Activated CD4-positive, alpha-beta T cell treated with anti-CD3 and anti-CD28 coated beads, Interleukin-2, amount 50 U/mL, for 48 hours (primary cell): ENCODE results near the gene YTHDF1.
"Not testable (repeated sequence)": the region's sequence is repeated elsewhere in the genome, so short reads cannot be mapped to it uniquely, and the experiment has no call there.

ENCODE experiments used
- DNase-seq, 2 experiments: peaks; one replicate each; pipeline ENCODE4 v3.0.0-alpha.2; 2020

YTHDF1 gene

DNA sequence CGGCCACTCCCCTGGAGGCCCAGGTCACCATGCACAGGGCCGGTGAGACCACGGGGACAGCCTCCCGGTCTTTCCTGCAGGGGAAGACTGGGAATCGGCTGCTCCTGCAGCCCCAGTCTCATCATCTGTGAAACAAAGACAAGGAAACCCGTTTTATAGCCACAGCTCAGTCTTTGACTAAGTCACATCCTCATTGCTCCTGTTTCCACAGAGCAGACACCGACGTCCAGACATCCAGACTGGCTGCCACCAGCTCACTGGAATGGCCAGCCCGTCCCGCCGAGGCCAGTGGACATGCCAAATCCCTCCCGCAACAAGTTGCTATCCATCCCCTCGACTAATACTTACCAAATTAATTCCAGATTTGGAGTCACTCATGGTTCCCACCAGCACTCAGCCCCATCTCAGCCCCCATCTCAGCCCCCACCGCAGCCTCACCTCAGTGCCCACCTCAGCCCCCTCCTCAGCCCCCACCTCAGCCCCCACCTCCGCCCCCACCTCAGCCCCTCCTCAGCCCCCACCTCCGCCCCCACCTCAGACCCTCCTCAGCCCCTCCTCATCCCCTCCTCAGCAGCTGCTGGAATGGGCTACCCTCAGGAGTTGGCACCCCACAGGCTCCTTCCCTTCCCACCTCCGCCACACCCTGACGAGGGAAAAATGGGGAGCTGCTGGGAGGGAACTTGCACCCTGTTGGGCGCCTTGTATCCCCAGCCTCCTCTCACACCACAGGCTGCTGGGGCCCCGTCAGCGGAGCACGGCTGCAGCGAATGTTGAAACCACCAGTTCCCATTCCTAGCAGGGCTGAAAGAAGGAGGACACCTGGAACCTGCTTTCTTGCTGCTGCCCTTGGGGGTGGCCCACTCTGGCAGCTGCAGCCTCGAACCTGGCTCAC is 48.7 kb downstream of the YTHDF1 start:
- DNase-seq, result no peak

DNA sequence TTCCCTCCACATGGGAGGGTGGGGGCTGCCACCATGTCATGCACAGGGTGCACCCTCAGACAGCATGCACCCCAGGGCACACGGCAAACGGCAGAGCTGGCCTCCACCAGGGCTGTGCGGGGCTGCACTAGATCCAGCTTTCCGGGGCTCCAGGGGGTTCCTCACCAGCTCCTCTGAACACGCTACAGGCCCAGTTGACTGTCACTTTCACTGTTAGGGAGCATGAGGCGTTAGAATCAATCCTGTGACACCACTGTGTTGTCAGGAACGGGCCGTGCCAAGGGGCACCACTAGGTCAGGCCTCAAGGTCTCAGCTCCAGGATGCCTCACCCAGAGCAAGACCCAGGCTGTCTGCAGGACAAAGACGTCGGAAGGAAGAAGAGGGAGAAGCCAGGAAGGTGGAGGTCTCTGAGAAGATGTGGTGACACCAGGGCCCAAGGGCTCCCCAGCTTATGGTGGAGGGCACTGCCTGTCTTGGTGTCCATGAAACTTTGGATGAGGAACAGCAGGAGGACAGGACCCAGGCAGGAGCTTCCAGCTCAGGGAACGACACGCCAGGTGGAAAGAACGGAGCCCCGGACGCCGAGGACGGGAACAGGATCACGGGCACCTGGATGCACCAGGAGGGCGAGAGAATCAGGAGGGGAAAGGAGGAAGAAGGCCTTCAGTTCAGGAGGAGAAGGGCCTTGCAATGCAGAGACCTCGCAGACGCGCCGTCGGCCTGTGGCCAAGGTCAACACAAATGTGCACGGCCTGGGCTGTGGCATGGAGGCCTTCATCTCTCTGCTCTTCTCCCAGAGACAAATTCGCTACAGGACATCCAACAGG is 49.5 kb downstream of the YTHDF1 start:
- DNase-seq, result no peak

DNA sequence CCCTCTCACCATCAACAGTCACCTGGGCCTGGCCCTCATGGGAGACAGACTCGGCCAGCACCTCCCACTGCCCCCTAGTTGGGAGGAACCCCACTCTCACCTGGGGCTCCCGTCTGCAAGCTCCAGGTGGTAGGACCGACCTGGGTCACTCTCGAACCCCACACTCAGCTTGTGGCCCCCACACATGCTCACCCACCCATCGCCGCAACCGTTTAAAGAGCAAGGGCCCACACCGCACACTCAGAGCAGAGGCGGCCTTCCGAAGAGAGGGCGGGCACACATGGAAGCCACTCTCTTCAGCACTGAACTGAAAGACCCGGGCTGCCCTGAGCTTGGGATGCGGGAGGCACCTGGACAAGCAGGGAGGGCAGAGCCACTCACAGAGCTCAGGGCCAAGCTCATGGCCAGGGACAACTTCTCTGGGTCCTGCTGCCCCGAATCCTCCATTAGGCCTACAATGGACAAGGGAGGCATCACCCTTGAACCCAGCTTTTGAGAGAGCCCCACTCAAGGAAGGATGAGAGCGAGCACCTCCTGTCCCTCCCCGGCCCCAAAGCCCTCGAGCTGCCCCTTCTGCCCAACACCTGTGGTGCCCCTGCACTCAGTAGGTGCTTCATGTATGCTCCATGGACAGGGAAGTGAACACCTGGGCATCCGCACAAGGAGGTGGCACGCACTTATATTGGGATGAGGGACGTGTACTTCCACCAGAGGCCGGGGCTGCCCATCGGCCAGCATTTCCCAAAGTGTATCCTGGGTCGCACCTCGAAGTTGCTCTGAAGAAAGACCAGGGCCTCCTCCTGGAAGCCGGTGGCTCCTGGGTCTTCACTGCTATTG is 50.4 kb downstream of the YTHDF1 start:
- DNase-seq, result no peak

DNA sequence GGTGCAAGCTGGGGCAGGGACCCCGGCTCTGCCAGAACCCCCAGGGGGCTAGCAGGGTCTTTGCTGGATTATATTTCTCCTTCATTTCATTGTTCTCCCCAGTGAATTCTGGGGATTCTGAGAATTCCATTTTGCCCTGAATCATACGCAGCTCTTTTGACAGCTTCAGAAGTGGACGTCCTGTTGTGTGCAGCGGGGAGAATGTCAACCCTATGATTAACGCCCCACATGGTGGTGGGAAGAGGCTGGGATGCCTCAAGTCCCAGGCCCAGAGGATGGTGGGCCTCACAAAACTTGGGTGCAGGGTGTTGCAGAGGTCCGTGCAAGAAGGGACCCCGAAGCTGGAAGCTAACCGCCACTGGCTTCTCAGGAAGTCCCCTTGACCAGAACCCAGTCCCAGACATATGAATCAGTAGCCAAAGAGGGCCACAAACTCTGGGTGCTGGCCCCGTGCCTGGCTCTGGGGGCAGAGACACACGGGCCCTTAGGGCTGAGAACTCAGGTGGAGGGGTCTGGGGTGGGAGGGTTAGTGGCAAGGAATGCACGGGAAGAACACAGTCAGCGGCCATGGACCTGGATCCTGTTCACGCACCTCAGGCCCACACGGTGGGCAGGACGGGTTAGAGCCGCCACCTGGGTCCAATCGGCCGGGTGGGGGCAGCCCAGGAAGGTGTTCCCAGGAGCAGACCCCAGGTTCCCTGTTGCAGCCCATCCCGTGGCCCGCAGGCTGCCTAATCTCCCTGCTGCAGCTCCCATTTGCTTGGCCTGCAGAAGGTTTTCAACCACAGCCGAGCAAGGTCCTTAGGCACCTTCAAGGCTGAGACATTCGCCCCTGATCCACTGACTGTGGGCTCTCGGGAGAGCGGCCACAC is 51.2 kb downstream of the YTHDF1 start:
- DNase-seq, result no peak

DNA sequence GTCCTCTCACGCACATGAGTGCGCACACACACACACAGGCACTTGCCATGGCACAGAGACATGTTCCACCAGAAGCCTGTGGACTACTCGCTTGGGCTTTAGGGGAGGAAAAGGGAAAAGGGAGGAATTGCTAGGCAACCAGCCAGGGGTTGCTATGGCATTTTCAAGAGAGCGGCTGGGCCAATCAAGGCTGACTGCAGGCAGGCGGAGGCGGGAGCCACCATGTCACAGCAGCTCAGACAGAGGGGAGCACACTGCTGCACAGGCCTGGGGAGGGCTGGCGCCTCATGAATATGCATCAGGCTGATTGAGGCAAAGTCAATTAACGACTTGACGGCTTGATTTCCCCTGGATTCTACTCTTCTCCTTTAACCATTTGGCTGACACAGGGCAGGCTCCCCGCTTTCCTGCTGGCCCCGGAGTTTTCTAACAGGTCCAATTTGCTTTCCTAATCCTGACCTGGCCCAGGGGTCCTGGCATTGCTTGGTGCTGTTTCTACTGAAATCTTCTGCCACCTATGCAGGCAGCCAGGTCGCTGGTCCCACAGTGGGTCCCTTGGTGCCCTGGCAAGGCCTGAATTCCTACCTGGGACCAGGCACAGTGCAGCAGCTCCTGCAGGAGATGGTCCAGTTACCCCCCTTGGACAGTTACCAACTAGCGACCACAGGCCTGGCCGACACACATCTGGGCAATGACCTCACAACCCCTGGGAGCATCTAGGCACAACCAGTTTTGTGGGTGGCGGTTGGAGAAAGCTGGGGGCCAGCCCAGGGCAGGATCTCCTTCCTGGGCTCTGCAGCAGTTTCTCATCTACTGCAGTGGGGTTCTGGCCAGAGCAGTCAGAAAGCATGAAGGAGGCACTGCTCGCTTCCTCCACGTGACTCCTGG is 52.1 kb downstream of the YTHDF1 start:
- DNase-seq, result no peak

DNA sequence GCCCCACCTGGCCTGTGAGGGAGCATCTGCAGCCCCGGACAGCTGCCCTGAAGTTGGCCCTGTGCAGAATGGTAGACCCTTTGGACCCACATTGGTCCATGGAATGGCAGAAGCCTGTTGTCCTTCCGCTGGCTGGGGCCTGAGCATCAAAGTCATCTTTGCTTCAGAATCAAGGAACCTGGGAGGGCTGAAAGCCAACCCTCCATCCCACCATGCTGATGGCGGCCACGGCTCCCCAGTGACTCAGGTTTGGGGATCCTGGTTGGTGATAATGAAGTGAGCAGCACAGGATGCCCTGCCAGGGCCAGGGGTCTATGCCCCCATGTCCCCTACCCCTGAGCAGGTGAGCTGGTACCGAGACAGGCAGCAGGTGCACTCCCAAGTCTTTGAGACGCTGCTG is 52.8 kb downstream of the YTHDF1 start:
- DNase-seq, result no peak

DNA sequence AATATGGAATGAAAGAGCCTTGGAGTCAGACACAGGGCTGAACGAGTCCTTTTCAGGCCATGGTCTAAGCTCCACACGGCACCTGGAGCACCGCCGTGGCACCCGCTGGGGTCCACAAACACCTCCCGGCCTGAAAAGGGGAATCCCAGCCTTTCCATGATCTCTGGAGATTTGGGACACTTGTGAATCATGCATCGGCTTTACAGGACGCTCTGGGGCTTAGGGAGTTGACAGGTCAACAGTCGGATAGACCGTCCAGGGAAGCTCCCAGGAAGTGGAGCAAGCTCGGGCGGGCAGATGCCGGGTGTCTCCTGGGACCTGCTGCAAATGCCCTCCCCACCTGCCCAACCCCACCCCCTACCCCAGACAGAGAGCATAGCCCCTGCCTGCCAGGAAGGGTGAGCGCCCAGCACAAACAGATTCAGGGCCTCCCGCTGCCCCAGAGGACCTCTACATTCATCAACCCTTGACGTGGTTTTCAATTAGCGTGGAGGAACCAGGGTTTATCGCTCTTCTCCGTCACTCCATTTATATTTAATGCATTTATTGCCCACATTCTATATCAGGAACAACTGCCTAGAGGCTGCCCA is 53.6 kb downstream of the YTHDF1 start:
- DNase-seq, result no peak

DNA sequence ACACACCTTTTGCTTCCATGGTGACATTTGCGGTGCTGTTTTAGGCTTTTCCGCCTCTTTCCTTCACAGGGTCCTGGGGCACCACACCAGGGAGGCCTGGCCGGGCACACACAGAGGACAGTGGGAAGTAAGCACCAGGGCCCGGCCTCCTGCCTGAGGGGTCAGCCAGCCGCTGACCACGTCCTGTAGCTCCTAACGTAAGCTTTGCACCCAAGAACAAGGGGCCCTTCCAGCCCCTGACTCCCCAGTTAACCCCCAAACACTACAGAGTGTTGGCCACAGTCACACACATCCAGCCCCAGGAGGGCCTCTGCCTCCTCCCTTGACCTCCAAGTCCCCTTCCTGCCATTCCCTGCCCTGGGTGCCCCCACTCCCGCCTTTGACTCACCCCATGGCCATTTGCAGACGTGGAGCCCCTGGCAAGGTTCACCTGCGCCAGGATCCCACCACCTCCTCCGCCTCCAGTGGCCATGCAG is 54.7 kb downstream of the YTHDF1 start:
- no peak for DNase-seq

DNA sequence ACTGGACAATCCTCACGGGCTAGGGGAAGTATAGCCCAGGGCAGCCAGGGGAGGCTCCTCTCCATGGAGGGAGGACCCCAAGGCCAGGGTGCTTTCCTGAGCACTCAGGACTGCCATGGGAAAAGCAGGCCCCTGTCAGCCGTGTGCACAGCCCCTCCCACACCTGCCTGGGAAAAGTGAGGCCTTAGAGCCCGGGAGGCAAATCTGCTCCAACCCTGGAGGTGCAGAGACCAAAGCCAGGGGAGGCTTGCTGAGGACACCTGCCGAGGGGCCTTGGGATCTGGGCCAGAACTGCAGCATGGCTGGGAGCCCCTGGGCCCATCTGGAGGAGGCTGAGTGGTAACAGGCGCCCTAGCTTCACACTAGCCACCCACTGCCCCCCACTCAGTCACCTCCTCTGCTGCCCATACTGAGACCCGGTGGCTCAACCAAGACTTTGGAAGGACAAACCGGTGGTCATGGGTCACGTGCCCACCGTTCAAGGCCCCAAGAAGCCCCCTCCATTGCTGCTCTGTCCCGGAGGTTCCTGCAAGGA is 55.2 kb downstream of the YTHDF1 start:
- no peak for DNase-seq

DNA sequence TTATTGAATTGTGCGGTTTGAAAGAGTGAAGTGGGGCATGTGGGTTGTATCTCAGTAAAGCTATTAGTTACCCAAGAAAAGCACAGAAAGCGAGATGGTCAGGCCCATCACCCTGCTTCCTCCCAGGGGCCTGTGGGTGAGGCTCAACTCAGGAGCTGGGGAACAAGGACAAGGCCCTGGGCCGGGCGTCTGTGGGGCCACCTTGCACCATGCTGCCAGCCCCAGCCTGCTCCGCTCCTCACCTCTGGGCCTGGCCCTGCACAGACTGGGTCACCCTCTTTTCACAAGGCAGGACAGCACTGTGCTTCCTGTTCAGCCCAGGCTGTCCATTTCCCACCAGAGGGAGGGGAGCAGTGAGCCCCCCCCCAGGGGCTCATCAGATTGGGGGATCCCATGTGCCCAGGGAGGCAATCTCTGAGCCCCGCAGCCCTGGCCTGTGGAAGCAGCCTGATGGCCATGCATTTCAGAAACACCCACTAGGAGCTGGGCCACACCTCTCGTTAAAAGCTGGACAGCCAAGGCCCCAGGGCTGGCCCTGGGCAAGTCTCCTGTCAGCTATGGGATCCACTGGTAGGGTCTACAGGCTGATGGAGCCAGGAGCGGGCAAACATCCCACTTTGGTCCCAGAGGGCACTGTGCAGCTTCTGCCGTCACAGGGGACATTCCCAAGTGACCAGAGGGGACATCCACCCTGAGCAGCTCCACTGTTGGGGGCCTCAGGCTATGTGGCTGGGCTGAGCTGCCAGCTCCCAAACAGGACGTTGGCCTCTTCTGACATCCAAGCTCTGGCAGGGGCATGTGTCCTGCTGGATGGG is 55.9 kb downstream of the YTHDF1 start:
- no peak for DNase-seq

DNA sequence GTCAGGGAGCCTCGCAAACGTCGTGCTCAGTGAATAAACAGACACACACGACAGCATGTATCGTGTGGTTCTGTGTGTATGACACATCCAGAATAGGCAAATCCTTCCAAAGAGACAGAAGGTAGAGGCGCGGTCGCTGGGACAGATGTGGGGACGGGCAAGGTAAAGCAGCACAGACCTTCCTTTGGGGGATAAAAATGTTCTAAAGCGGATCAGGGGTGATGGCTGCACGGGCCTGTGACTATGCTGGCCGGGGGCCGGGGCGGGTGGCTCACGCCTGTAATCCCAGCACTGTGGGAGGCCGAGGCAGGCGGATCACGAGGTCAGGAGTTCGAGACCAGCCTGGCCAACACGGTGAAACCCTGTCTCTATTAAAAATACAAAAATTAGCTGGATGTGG is 56.7 kb downstream of the YTHDF1 start:
- not testable (repeated sequence) for DNase-seq

DNA sequence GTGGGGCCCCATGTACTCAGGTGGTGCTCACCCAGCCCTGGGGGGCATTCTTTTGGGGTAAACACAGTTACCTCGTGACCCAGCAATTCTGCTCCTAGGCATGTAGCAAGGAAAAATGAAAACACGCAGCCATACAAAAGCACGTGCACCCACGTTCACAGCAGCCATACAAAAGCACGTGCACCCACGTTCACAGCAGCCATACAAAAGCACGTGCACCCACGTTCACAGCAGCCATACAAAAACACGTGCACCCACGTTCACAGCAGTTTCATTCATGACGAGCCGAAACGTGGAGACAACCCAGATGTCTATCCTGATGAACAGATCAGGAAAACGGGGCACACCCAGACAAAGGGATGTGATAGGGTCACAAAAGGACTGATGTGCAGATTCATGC is 57.1 kb downstream of the YTHDF1 start:
- DNase-seq, result no peak

DNA sequence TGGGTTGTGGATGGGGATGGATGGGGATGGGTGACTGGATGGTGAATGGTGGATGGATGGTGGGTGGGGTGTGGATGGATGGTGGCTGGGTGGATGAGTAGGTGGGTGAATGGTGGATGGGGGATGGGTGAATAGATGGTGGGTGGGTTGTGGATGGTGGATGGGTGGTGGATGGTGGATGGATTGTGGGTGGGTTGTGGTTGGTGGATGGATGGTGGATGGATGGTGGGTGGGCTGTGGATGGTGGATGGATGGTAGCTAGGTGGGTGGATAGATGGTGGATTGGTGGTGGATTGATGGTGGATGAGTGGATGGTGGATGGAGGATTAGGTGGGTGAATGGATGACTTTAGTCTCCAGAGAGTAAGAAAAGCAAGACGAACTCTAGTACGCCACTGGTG is 57.6 kb downstream of the YTHDF1 start:
- DNase-seq, result no peak

DNA sequence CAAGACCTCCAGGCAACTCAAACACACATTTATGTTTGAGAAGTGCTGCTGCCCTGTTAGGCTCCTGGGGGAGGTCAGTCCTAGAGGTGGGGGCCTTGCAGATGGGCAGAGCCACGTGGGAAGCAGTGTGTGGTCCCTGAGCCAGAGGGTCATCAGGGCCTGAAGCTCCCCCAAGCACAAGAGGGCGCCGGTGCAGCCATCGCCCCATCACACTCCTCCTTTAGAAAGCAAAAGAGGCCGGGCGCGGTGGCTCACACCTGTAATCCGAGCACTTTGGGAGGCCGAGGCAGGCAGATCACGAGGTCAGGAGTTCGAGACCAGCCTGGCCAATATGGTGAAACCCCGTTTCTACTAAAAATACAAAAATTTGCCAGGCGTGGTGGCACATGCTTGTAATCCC is 58.5 kb downstream of the YTHDF1 start:
- not testable (repeated sequence) for DNase-seq

DNA sequence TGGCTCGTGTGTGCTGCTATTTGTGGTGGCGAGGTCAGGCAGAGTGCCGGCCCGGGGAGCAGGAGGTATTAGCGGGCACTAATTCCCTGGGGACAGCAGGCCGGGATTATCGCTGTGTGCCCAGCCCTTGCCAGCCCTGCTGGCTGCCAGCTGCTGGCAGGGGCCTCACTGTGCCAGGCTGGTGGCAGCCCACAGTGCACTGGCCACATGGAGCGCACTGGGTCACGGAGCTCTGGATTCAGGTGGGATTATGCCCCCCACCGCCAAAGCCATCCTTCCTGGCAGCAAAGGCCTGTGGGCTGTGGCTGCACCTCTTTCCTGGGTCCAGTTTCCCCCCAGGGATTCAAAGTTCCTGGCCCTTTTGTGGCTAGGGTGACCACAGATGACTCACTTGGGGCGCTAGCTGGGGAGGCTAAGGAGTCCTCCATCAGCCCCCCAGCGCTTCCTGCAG is 59.7 kb downstream of the YTHDF1 start:
- DNase-seq, result no peak

DNA sequence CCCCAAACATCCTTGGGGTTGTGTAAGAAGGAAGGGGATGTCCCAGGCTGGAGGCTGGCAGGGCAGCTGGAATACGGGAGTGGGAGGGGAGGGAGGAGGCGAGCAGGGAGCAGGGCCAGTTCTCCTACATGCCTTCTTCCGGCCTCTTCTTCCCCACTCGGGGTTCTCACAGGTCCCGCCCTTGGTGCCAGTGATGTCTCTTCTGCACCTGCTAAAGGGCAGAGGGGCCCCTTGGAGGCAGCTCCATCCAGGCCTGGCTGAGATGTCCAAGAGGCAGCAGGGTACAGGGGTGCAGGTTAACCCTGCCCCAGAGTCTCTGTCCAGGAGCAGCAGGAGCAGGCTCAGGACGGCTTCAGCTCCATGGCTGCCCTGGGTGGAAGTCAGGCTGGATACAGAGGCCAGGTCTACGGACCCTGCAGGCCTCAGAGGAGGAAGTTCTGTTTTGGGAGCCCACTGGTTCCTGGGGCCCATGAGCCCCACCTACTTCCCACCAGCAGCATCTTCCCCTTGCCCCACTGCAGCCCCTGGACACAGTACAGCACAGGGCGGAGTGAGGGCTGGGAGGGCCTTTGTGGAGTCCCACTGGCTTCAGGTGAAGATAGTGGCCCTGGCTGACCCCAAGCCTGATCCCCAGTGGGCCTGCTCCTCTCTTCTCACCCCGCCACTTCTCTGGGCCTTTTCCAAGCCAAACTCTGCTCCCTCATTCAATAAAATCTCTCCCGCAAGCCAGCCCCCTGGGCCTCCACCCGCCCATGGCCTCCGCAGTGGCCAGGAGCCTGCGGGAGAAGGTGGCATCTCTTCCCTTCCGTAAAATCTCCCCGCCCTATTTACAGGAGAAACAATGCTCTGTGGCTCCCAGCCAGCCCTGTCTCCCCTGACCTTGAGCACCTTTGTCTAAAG is 60.4 kb downstream of the YTHDF1 start:
- DNase-seq, result no peak

DNA sequence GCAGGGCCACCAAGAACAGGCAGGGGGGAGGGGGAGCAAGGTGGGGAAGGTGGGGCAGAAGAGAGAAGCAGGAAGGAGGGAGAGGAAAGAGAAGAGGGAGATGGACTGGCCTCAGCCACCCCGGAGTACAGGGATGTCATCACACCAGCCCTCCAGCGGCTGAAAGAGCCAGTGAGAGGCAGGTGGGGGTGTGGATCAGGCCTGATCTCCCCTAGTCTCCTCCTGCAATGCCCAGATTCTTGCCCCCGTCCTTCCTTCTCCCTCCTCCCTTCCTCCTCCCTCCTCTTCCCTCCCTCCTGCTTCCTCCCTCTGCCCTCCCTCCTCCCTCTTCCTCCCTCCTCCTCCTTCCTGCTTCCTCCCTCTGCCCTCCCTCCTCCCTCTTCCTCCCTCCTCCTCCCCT is 61.5 kb downstream of the YTHDF1 start:
- DNase-seq, result no peak
